Measurements from ENCODE around the gene GTF3C5.
"Not testable (repeated sequence)": the region's sequence is repeated elsewhere in the genome, so short reads cannot be mapped to it uniquely, and the experiment has no call there.

Gene GTF3C5

DNA sequence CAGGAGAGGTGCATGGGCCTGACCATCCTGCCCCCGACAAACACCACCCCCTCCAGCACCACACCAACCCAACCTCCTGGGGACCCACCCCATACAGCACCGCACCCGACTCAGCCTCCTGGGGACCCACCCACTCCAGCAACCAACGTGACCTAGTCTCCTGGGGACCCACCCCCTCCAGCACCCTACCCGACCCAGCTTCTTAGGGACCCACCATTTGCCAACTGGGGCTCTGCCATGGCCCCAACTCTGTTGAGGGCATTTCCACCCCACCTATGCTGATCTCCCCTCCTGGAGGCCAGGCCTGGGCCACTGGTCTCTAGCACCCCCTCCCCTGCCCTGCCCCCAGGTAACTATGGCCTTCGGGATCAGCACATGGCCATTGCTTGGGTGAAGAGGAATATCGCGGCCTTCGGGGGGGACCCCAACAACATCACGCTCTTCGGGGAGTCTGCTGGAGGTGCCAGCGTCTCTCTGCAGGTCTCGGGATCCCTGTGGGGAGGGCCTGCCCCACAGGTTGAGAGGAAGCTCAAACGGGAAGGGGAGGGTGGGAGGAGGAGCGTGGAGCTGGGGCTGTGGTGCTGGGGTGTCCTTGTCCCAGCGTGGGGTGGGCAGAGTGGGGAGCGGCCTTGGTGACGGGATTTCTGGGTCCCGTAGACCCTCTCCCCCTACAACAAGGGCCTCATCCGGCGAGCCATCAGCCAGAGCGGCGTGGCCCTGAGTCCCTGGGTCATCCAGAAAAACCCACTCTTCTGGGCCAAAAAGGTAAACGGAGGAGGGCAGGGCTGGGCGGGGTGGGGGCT lies 35.6 kb downstream of the GTF3C5 start:
- Mint-ChIP-seq H3K4me1 (ENCODE audit: low read depth in 2 of 2) (no peaks in the 10 kb centered on the region), H3K4me3 (no peak overlapping the region), H3K27me3 (no peaks in the 10 kb centered on the region), H3K9me3 (no peaks in the 10 kb centered on the region), H3K36me3 (ENCODE audit: insufficient read depth) (no peaks in the 10 kb centered on the region), H3K27ac (peak overlapping the region in 1 of 2 donors; percentile 26)
- DNase-seq (no peak), ATAC-seq (replicated peaks) (no peak)

DNA sequence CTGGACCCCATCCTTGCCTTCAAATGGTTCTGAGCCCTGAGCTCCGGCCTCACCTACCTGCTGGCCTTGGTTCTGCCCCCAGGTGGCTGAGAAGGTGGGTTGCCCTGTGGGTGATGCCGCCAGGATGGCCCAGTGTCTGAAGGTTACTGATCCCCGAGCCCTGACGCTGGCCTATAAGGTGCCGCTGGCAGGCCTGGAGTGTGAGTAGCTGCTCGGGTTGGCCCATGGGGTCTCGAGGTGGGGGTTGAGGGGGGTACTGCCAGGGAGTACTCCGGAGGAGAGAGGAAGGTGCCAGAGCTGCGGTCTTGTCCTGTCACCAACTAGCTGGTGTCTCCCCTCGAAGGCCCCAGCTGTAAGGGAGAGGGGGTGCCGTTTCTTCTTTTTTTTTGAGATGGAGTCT lies 36.2 kb downstream of the GTF3C5 start:
- DNase-seq (no peak), ATAC-seq (replicated peaks) (no peak)
- Mint-ChIP-seq H3K4me3 (no peak overlapping the region), H3K36me3 (ENCODE audit: insufficient read depth) (no peaks in the 10 kb centered on the region), H3K27ac (no peak overlapping the region), H3K4me1 (ENCODE audit: low read depth in 2 of 2) (no peaks in the 10 kb centered on the region), H3K27me3 (no peaks in the 10 kb centered on the region), H3K9me3 (no peaks in the 10 kb centered on the region)

DNA sequence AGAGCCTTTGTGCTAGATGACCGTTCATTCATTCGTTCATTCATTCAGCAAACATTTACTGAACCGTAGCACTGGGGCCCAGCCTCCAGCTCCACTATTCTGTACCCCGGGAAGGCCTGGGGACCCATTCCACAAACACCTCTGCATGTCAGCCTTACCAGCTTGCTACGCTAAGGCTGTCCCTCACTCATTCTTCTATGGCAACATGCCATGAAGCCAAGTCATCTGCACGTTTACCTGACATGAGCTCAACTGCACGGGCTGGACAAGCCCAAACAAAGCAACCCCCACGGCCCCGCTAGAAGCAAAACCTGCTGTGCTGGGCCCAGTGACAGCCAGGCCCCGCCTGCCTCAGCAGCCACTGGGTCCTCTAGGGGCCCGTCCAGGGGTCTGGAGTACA lies 37.0 kb downstream of the GTF3C5 start:
- Mint-ChIP-seq H3K27me3 (no peaks in the 10 kb centered on the region), H3K27ac (no peak overlapping the region)
- ATAC-seq (replicated peaks), result no peak

GRCh38 chr9:133068431-133068830 lies 37.6 kb downstream of the GTF3C5 start:
- H3K36me3 Mint-ChIP-seq (ENCODE audit: insufficient read depth); H3K9me3 Mint-ChIP-seq; H3K27me3 Mint-ChIP-seq; DNase-seq; H3K4me1 Mint-ChIP-seq (ENCODE audit: low read depth in 2 of 2); ATAC-seq (replicated peaks); H3K27ac Mint-ChIP-seq; H3K4me3 Mint-ChIP-seq: not testable (repeated sequence)

More for the DNA sequence above, 37.0 kb downstream of the GTF3C5 start:
- Mint-ChIP-seq H3K4me3 (no peak overlapping the region), H3K9me3 (no peaks in the 10 kb centered on the region), H3K4me1 (ENCODE audit: low read depth in 2 of 2) (no peaks in the 10 kb centered on the region), H3K36me3 (ENCODE audit: insufficient read depth) (no peaks in the 10 kb centered on the region)
- DNase-seq, result no peak

DNA sequence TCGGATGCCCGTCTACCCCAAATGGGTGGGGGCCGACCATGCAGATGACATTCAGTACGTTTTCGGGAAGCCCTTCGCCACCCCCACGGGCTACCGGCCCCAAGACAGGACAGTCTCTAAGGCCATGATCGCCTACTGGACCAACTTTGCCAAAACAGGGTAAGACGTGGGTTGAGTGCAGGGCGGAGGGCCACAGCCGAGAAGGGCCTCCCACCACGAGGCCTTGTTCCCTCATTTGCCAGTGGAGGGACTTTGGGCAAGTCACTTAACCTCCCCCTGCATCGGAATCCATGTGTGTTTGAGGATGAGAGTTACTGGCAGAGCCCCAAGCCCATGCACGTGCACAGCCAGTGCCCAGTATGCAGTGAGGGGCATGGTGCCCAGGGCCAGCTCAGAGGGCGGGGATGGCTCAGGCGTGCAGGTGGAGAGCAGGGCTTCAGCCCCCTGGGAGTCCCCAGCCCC lies 39.7 kb downstream of the GTF3C5 start:
- not testable (repeated sequence) for H3K9me3 Mint-ChIP-seq; DNase-seq; ATAC-seq (replicated peaks); H3K27me3 Mint-ChIP-seq; H3K4me3 Mint-ChIP-seq; H3K27ac Mint-ChIP-seq; H3K4me1 Mint-ChIP-seq (ENCODE audit: low read depth in 2 of 2); H3K36me3 Mint-ChIP-seq (ENCODE audit: insufficient read depth)

GRCh38 chr9:133070985-133071384 lies 40.2 kb downstream of the GTF3C5 start:
- not testable (repeated sequence) for H3K27me3 Mint-ChIP-seq; H3K4me3 Mint-ChIP-seq; H3K27ac Mint-ChIP-seq; H3K36me3 Mint-ChIP-seq (ENCODE audit: insufficient read depth); DNase-seq; ATAC-seq (replicated peaks); H3K4me1 Mint-ChIP-seq (ENCODE audit: low read depth in 2 of 2); H3K9me3 Mint-ChIP-seq

- Mint-ChIP-seq H3K4me1 (ENCODE audit: low read depth in 2 of 2) (no peaks in the 10 kb centered on the region), H3K36me3 (ENCODE audit: insufficient read depth) (no peaks in the 10 kb centered on the region), H3K27me3 (no peaks in the 10 kb centered on the region), H3K27ac (no peak overlapping the region), H3K4me3 (no peak overlapping the region), H3K9me3 (no peaks in the 10 kb centered on the region)
- DNase-seq (no peak), ATAC-seq (replicated peaks) (no peak)
Observed at GRCh38 chr9:133071484-133072150, 40.8 kb downstream of the GTF3C5 start.

DNA sequence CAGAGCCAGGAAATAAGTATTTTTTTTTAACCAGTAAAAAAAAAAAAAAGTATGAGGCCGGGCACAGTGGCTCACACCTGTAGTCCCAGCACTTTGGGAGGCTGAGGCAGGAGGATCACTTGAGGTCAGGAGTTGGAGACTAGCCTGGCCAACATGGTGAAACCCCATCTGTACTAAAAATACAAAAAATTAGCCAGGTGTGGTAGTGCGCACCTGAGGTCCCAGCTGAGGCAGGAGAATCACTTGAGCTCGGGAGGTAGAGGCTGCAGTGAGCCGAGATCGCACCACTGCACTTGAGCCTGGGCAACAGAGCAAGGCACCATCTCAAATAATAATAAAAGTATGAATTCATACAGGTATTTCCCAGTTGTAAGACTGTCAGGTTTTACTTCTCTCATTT lies 41.4 kb downstream of the GTF3C5 start:
- H3K27me3 Mint-ChIP-seq; H3K9me3 Mint-ChIP-seq; H3K27ac Mint-ChIP-seq; H3K4me1 Mint-ChIP-seq (ENCODE audit: low read depth in 2 of 2); H3K4me3 Mint-ChIP-seq; ATAC-seq (replicated peaks); H3K36me3 Mint-ChIP-seq (ENCODE audit: insufficient read depth); DNase-seq: not testable (repeated sequence)

DNA sequence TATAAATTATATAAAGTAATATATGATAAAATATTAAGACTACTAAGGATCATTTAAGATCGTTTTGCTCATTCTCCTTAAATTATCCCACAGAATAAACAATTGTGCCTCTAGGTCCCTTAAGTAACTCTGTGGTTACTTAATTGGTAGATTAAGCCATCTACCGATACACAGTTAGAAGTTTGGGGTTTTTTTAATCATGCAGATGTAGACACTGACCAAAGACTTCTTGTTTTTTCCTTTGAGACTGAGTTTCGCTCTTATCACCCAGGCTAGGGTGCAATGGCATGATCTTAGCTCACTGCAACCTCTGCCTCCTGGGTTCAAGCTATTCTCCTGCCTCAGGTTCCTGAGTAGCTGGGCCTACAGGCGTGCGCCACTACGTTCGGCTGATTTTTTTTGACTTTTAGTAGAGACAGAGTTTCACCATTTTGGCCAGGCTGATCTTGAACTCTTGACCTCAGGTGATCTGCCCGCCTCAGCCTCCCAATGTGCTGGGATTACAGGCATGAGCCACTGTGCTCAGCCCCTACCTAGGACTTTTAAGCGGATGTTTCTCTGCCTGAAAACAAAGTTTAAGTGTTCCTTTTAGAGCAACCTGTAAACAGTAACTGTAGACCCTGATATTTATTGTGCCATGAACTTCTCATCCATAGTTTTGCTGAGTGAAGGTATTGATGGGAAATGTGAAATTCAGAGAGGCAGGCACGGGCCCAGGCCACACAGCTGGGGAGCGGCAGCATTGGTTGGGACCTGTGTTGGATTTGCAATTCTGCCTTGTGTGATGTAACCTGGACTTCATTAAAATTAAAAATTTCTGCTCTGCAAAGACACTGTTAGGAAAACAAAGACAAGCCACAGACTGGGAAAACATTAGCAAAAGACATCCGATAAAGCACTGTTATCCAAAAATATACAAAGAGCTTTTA lies 42.6 kb downstream of the GTF3C5 start:
- Mint-ChIP-seq H3K4me1 (ENCODE audit: low read depth in 2 of 2) (no peaks in the 10 kb centered on the region), H3K36me3 (ENCODE audit: insufficient read depth) (no peaks in the 10 kb centered on the region), H3K4me3 (no peak overlapping the region), H3K27ac (no peak overlapping the region), H3K9me3 (no peaks in the 10 kb centered on the region), H3K27me3 (no peaks in the 10 kb centered on the region)
- no peak for DNase-seq
- ATAC-seq (replicated peaks), result no peak

GRCh38 chr9:133074111-133074651 lies 43.4 kb downstream of the GTF3C5 start:
- no peaks in the 10 kb centered on the region for H3K36me3 Mint-ChIP-seq (ENCODE audit: insufficient read depth)
- no peak overlapping the region for H3K27ac Mint-ChIP-seq
- DNase-seq (no peak), ATAC-seq (replicated peaks) (no peak)
- H3K4me3 Mint-ChIP-seq, result no peak overlapping the region
- H3K27me3 Mint-ChIP-seq, result no peaks in the 10 kb centered on the region
- no peaks in the 10 kb centered on the region for H3K4me1 Mint-ChIP-seq (ENCODE audit: low read depth in 2 of 2)
- H3K9me3 Mint-ChIP-seq, result no peaks in the 10 kb centered on the region

DNA sequence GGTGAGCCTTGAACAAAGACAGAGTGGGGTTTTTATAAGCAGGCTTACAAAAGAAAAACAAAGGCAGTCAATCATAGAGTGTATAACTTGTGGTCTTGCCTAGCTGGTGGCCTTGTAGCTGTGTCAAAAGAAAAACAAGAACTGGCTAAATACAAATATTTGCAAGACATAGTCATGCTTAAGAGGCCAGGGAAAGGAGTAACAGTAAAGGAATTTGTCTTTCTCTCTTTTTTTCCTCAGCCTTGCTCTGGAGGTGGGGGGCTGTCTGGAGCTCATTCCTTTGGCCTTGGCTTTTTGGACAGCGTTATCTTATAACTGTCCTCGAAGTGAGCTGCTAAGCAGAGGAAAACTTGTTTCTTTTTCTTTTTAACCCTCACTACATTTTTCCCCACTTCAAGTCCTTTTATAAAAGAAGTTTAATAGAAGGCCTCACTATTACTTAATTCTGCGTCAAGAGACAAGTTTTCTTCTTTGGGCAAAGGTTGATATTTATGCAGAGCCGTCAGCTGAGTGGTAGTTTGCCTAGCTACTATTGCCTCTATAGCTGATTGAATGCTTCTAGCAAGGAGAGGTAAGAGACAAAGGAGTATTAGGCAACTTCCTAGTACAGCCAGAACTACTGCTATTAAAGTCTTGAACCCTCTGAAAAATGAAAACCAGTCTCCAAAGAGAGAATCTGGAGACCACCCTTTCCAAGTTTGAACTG lies 45.3 kb downstream of the GTF3C5 start:
- H3K27ac Mint-ChIP-seq, result no peak overlapping the region
- H3K4me1 Mint-ChIP-seq (ENCODE audit: low read depth in 2 of 2), result no peaks in the 10 kb centered on the region

GRCh38 chr9:133076691-133077090 lies 45.9 kb downstream of the GTF3C5 start:
- no peak overlapping the region for H3K4me3 Mint-ChIP-seq
- H3K4me1 Mint-ChIP-seq (ENCODE audit: low read depth in 2 of 2), result no peaks in the 10 kb centered on the region
- no peaks in the 10 kb centered on the region for H3K9me3 Mint-ChIP-seq
- DNase-seq (no peak), ATAC-seq (replicated peaks) (no peak)
- peak overlapping the region in 1 of 2 donors; percentile 33 for H3K27ac Mint-ChIP-seq
- no peaks in the 10 kb centered on the region for H3K27me3 Mint-ChIP-seq
- H3K36me3 Mint-ChIP-seq (ENCODE audit: insufficient read depth), result no peaks in the 10 kb centered on the region

More for the DNA sequence above, 45.3 kb downstream of the GTF3C5 start:
- H3K27me3 Mint-ChIP-seq, result no peaks in the 10 kb centered on the region
- no peaks in the 10 kb centered on the region for H3K9me3 Mint-ChIP-seq
- ATAC-seq (replicated peaks) (no peak), DNase-seq (no peak)
- H3K36me3 Mint-ChIP-seq (ENCODE audit: insufficient read depth), result no peaks in the 10 kb centered on the region
- H3K4me3 Mint-ChIP-seq, result no peak overlapping the region

GRCh38 chr9:133078486-133078885 lies 47.7 kb downstream of the GTF3C5 start:
- Mint-ChIP-seq H3K4me1 (ENCODE audit: low read depth in 2 of 2) (no peaks in the 10 kb centered on the region), H3K9me3 (no peaks in the 10 kb centered on the region), H3K4me3 (no peak overlapping the region), H3K27ac (no peak overlapping the region), H3K36me3 (ENCODE audit: insufficient read depth) (no peaks in the 10 kb centered on the region), H3K27me3 (no peaks in the 10 kb centered on the region)
- ATAC-seq (replicated peaks), result no peak
- DNase-seq, result no peak
